Stimulated activated naive CD8-positive, alpha-beta T cell treated with anti-CD3 and anti-CD28 coated beads, Interleukin-15, amount 100 ng/mL, for 72 hours (primary cell): ENCODE measurements around the gene OR2T10.
"Not testable (repeated sequence)": the region's sequence is repeated elsewhere in the genome, so short reads cannot be mapped to it uniquely, and the experiment has no call there.

ENCODE experiments used
- ATAC-seq: fragments of 150-1000 bp; cut with Tn5 transposase; 2 replicates; pipeline ENCODE4 v1.10.0; 2021; ENCODE audit warnings: mild to moderate bottlenecking, moderate library complexity
- DNase-seq, 2 donors: peaks; one replicate each; pipeline ENCODE4 v3.0.0; 2021 to 2022
- H3K27ac Mint-ChIP-seq, 2 donors: one replicate each; pipeline ENCODE4 v1.8.0; 2022; ENCODE audit warnings: mild to moderate bottlenecking in 2 of 2, mixed read lengths in 2 of 2, moderate library complexity in 2 of 2
- H3K27me3 Mint-ChIP-seq: one replicate; pipeline ENCODE4 v1.8.0; 2022; ENCODE audit warnings: mixed read lengths
- H3K4me1 Mint-ChIP-seq: one replicate; pipeline ENCODE4 v1.8.0; 2022; ENCODE audit warnings: mild to moderate bottlenecking, mixed read lengths
- H3K4me3 Mint-ChIP-seq, 2 donors: one replicate each; pipeline ENCODE4 v1.8.0; 2022; ENCODE audit warnings: mild to moderate bottlenecking in 2 of 2, mixed read lengths in 2 of 2, moderate library complexity in 1 of 2
- H3K9me3 Mint-ChIP-seq, 2 donors: one replicate each; pipeline ENCODE4 v1.8.0; 2022; ENCODE audit warnings: mixed read lengths in 2 of 2

The OR2T10 gene

GRCh38 chr1:248570811-248571210, 26.7 kb downstream of the OR2T10 start:
- H3K4me1 Mint-ChIP-seq, H3K4me3 Mint-ChIP-seq, DNase-seq, H3K27me3 Mint-ChIP-seq, H3K9me3 Mint-ChIP-seq, ATAC-seq: not testable (repeated sequence)
- peak overlapping the region in 1 of 2 donors; percentile 36 for H3K27ac Mint-ChIP-seq

GRCh38 chr1:248569049-248569448, 28.5 kb downstream of the OR2T10 start:
- H3K4me1 Mint-ChIP-seq, H3K4me3 Mint-ChIP-seq, H3K9me3 Mint-ChIP-seq, H3K27me3 Mint-ChIP-seq, DNase-seq, ATAC-seq: not testable (repeated sequence)
- peak overlapping the region in 1 of 2 donors; percentile 54 for H3K27ac Mint-ChIP-seq

- DNase-seq: peak; percentile 29 to 38
- H3K27me3 Mint-ChIP-seq, H3K9me3 Mint-ChIP-seq, H3K4me1 Mint-ChIP-seq: not testable (repeated sequence)
- Mint-ChIP-seq H3K27ac (peak overlapping the region; percentile 79 to 94), H3K4me3 (peak overlapping the region; percentile 69 to 85)
- peak; percentile 92 for ATAC-seq
Measured at GRCh38 chr1:248565530-248566373, 31.7 kb downstream of the OR2T10 start.

GRCh38 chr1:248562672-248563071, 34.8 kb downstream of the OR2T10 start, which contains the start of gene OR2T29:
Gene OR2T29 (minus strand): TSS chr1:248562772. CDS start chr1:248559491, 3,281 bp downstream.
- not testable (repeated sequence) for H3K9me3 Mint-ChIP-seq, H3K4me1 Mint-ChIP-seq, DNase-seq, ATAC-seq, H3K27me3 Mint-ChIP-seq, H3K27ac Mint-ChIP-seq, H3K4me3 Mint-ChIP-seq

GRCh38 chr1:248551027-248551426, 46.5 kb downstream of the OR2T10 start:
- not testable (repeated sequence) for H3K27me3 Mint-ChIP-seq, H3K9me3 Mint-ChIP-seq, DNase-seq, H3K27ac Mint-ChIP-seq, H3K4me3 Mint-ChIP-seq, H3K4me1 Mint-ChIP-seq
- peak; percentile 20 for ATAC-seq

GRCh38 chr1:248547383-248547782, 50.1 kb downstream of the OR2T10 start:
- not testable (repeated sequence) for H3K27me3 Mint-ChIP-seq, H3K4me3 Mint-ChIP-seq, DNase-seq, H3K4me1 Mint-ChIP-seq, H3K9me3 Mint-ChIP-seq, H3K27ac Mint-ChIP-seq, ATAC-seq
